Panc1 (cell line): ENCODE data around the gene GCK. TPM values are rescaled to one million over a fixed set of nuclear protein-coding genes. Genes with fewer than 3 reads are reported as not detected.

ENCODE experiments used
- ATAC-seq: fragments of 200-7000 bp; cut with Tn5 transposase; 2 replicates; pipeline ENCODE4 v1.9.1; 2020; ENCODE audit warnings: mild to moderate bottlenecking, moderate library complexity
- BruUV-seq: library from RNA; stranded (reverse); fragments of 400-500 nt; replicated peaks from 2 replicates; lab custom pipeline; 2021; lab: Mats Ljungman, UMichigan
- CTCF ChIA-PET: fragments of 300-600 bp; sonication (Branson Sonifier 250); formaldehyde crosslinking; loops from one replicate; lab custom pipeline; 2022; ENCODE audit warnings: antibody characterized with exemption; lab: Charles Lee
- POLR2A ChIA-PET: fragments of 300-600 bp; sonication (Branson Sonifier 250); formaldehyde crosslinking; loops from one replicate; lab custom pipeline; 2022; ENCODE audit warnings: antibody characterized with exemption; lab: Charles Lee
- DNase-seq: peaks from one replicate; pipeline ENCODE4 v3.0.0-alpha.2; 2010; ENCODE audit warnings: low read depth, low spot score
- H3K27ac ChIP-seq: 2 replicates; pipeline ENCODE4 v1.5.1; 2011; ENCODE audit warnings: mild to moderate bottlenecking, low read length, inconsistent platforms
- H3K27me3 ChIP-seq: fragments of 200-500 bp; sonication (Bioruptor generic); 2 replicates; pipeline ENCODE4 v1.6.0; 2014; ENCODE audit warnings: low read length, inconsistent platforms; ENCODE audit not compliant: control insufficient read depth, insufficient read depth
- H3K36me3 ChIP-seq: fragments of 200-500 bp; sonication (Bioruptor generic); 2 replicates; pipeline ENCODE4 v1.5.1; 2014; ENCODE audit warnings: inconsistent platforms, mild to moderate bottlenecking, low read length, moderate library complexity; ENCODE audit not compliant: control insufficient read depth, insufficient read depth
- H3K4me1 ChIP-seq: 2 replicates; pipeline ENCODE4 v1.5.1; 2011; ENCODE audit warnings: inconsistent platforms, mild to moderate bottlenecking, low read length, moderate library complexity; ENCODE audit not compliant: control insufficient read depth, insufficient read depth
- H3K4me3 ChIP-seq, 2 experiments: 2 replicates each; pipeline ENCODE4 v1.5.1; 2011 to 2012; ENCODE audit warnings: low read depth in 2 of 2, low read length in 2 of 2, mild to moderate bottlenecking in 2 of 2, inconsistent platforms in 1 of 2, moderate library complexity in 1 of 2
- H3K9me3 ChIP-seq: fragments of 200-500 bp; sonication (Bioruptor generic); 2 replicates; pipeline ENCODE4 v1.5.1; 2014; ENCODE audit warnings: low read depth, mild to moderate bottlenecking, inconsistent platforms, low read length, moderate library complexity; ENCODE audit not compliant: control insufficient read depth, insufficient read depth
- CTCF ChIP-seq: fragments of 450-650 bp; IDR thresholded peaks from 2 replicates; pipeline ENCODE4 v1.5.1; 2017; ENCODE audit warnings: mild to moderate bottlenecking
- POLR2AphosphoS5 ChIP-seq: IDR thresholded peaks from 2 replicates; pipeline ENCODE4 v1.6.1; 2012; ENCODE audit warnings: mild to moderate bottlenecking, low read depth, low read length, moderate library complexity
- REST ChIP-seq, 2 experiments: IDR thresholded peaks; 2 replicates each; pipeline ENCODE4 v1.6.1; 2011 to 2012; ENCODE audit warnings: low read depth in 2 of 2, control low read depth in 1 of 2, low read length in 1 of 2, mild to moderate bottlenecking in 1 of 2, moderate library complexity in 1 of 2; ENCODE audit not compliant: insufficient read depth in 1 of 2
- SIN3A ChIP-seq: IDR thresholded peaks from 2 replicates; pipeline ENCODE4 v1.6.1; 2012; ENCODE audit warnings: low read depth, mild to moderate bottlenecking, low read length, moderate library complexity, borderline replicate concordance; ENCODE audit not compliant: insufficient read depth
- TCF7L2 ChIP-seq: IDR thresholded peaks from 2 replicates; pipeline ENCODE4 v1.6.1; 2011; ENCODE audit warnings: mild to moderate bottlenecking, low read depth, low read length, inconsistent platforms
- in situ Hi-C: cut with HindIII; loops from 2 replicates; pipeline ENCODE4 v1.10.0; 2016; ENCODE audit warnings: low sequenced_read_pairs, low pct_unique_long_range_greater_than_20kb
- intact Hi-C: fragments of 100-400 bp; cut with micrococcal nuclease; formaldehyde crosslinking; loops from one replicate; pipeline ENCODE4 v1.10.0; 2022; ENCODE audit not compliant: unreplicated experiment
- total RNA-seq: library from RNA; stranded (reverse); gene quantifications from one replicate; pipeline ENCODE4 v1.2.1, GENCODE V29; 2021; ENCODE audit not compliant: unreplicated experiment

Gene GCK
- total RNA-seq, 1 experiment from 2014 or later = 0.36 TPM

- BruUV-seq = no TSS peak
- in situ Hi-C loops = no loop called here
- no peak for TF ChIP-seq REST (IDR thresholded peaks at IDR 0.05; ENCODE audit: insufficient read depth in 1 of 2, low read depth in 2 of 2, low read length in 1 of 2)
- Histone ChIP-seq H3K36me3 (no peaks in the 10 kb centered on the region), H3K4me1 (no peaks in the 10 kb centered on the region), H3K27ac (no peak overlapping the region), H3K4me3 (no peak overlapping the region), H3K27me3 (no peaks in the 10 kb centered on the region), H3K9me3 (no peaks in the 10 kb centered on the region)
- no peak for DNase-seq
- CTCF ChIA-PET = no interaction called here
- POLR2A ChIA-PET = no interaction called here
- intact Hi-C loops = no loop called here
- no peak for ATAC-seq
Measured at GRCh38 chr7:44191171-44191570, 1.9 kb upstream of the GCK start.

GRCh38 chr7:44189993-44190872, 994 bp upstream of the GCK start:
- Histone ChIP-seq H3K27me3 (no peaks in the 10 kb centered on the region), H3K4me1 (peaks cover 2% of the 10 kb centered on the region), H3K4me3 (no peak overlapping the region), H3K36me3 (no peaks in the 10 kb centered on the region), H3K27ac (no peak overlapping the region), H3K9me3 (no peaks in the 10 kb centered on the region)
- ChIA-PET CTCF (interaction anchor here (0.6 kb wide), 1 partner anchor 53 kb away, joined by 3 read pairs; no protein-coding TSS in a partner anchor), POLR2A (no interaction called here)
- no peak for DNase-seq
- intact Hi-C loops = no loop called here
- no peak for ATAC-seq
- TF ChIP-seq TCF7L2 = no peak
- no peak for TF ChIP-seq CTCF
- TF ChIP-seq SIN3A = no peak
- no peak for TF ChIP-seq POLR2AphosphoS5
- TF ChIP-seq REST (IDR thresholded peaks at IDR 0.05; ENCODE audit: insufficient read depth in 1 of 2, low read depth in 2 of 2, low read length in 1 of 2) = no peak
- in situ Hi-C loops = no loop called here
- BruUV-seq = no TSS peak
